Activated B cell treated with CpG ODN at 0.5 μM for 24 hours (primary cell): ENCODE measurements around the gene SERGEF. TPM values are rescaled to one million over a fixed set of nuclear protein-coding genes. Genes with fewer than 3 reads are reported as not detected.
A peak's percentile ranks its signal among the peaks of the same experiment; 100 is the strongest.

ENCODE experiments used
- ATAC-seq: fragments of 200-7000 bp; cut with Tn5 transposase; one replicate; pipeline ENCODE4 v1.10.0; 2021; ENCODE audit warnings: low read depth, mild to moderate bottlenecking, moderate library complexity
- CTCF ChIA-PET: fragments of 350-600 bp; sonication (Branson Sonifier 250); formaldehyde crosslinking; loops from one replicate; lab custom pipeline; 2021; ENCODE audit warnings: antibody characterized with exemption; lab: Charles Lee
- POLR2A ChIA-PET: fragments of 350-600 bp; sonication (Branson Sonifier 250); formaldehyde crosslinking; loops from one replicate; lab custom pipeline; 2021; ENCODE audit warnings: antibody characterized with exemption; lab: Charles Lee
- DNase-seq: peaks from one replicate; pipeline ENCODE4 v3.0.0; 2022
- H3K27ac Mint-ChIP-seq: one replicate; pipeline ENCODE4 v1.8.0; 2020; ENCODE audit warnings: mixed read lengths
- H3K27me3 Mint-ChIP-seq: one replicate; pipeline ENCODE4 v1.8.0; 2021; ENCODE audit warnings: mixed read lengths
- H3K36me3 Mint-ChIP-seq: one replicate; pipeline ENCODE4 v1.8.0; 2021; ENCODE audit warnings: low read depth, mixed read lengths
- H3K4me1 Mint-ChIP-seq: one replicate; pipeline ENCODE4 v1.8.0; 2021; ENCODE audit warnings: mixed read lengths
- H3K4me3 Mint-ChIP-seq: one replicate; pipeline ENCODE4 v1.8.0; 2020; ENCODE audit warnings: mild to moderate bottlenecking, mixed read lengths
- H3K9me3 Mint-ChIP-seq: one replicate; pipeline ENCODE4 v1.8.0; 2020; ENCODE audit warnings: mixed read lengths
- CTCF ChIP-seq: fragments of 200-600 bp; IDR thresholded peaks from one replicate; pipeline ENCODE4 v1.8.0; 2022; ENCODE audit warnings: antibody characterized with exemption, mild to moderate bottlenecking
- intact Hi-C: fragments of 100-400 bp; cut with micrococcal nuclease; formaldehyde crosslinking; loops from one replicate; pipeline ENCODE4 v1.15.1; 2024
- total RNA-seq: library from RNA; stranded (reverse); gene quantifications from 2 replicates; pipeline ENCODE4 v1.2.3, GENCODE V29; 2022

Gene SERGEF
- total RNA-seq, 1 donor from 2014 or later: 38.4 TPM

- Mint-ChIP-seq H3K4me1 (peaks cover 14% of the 10 kb centered on the region), H3K36me3 (peaks cover 2% of the 10 kb centered on the region), H3K27me3 (no peaks in the 10 kb centered on the region), H3K9me3 (no peaks in the 10 kb centered on the region), H3K27ac (no peak overlapping the region), H3K4me3 (no peak overlapping the region)
- DNase-seq: no peak
- CTCF ChIA-PET: no interaction called here
- ATAC-seq: no peak
- intact Hi-C loops: loop anchor here (10.0 kb wide), 2 partner anchors 218 to 708 kb away; partner anchors contain the start of genes IGSF22 and SAA4
- TF ChIP-seq CTCF: no peak
- POLR2A ChIA-PET: interaction anchor here (0.7 kb wide), 1 partner anchor 81 kb away, joined by 3 read pairs; no protein-coding TSS in a partner anchor
Observed at GRCh38 chr11:18016789-18017188, 3.9 kb upstream of the SERGEF start.

- ChIA-PET POLR2A (interaction anchor here (3.0 kb wide), 1 partner anchor 91 kb away, joined by 14 read pairs; the partner anchor contains the start of gene SAAL1), CTCF (interaction anchor here (1.8 kb wide), 1 partner anchor 100 kb away, joined by 7 read pairs; no protein-coding TSS in a partner anchor)
- Mint-ChIP-seq H3K9me3 (no peaks in the 10 kb centered on the region), H3K27ac (no peak overlapping the region), H3K4me3 (no peak overlapping the region), H3K27me3 (no peaks in the 10 kb centered on the region), H3K36me3 (peaks cover 2% of the 10 kb centered on the region), H3K4me1 (peaks cover 16% of the 10 kb centered on the region)
- intact Hi-C loops: loop anchor here (10.0 kb wide), 2 partner anchors 220 to 710 kb away; partner anchors contain the start of genes IGSF22 and SAA4
- no peak for TF ChIP-seq CTCF
- ATAC-seq (no peak), DNase-seq (no peak)
Observed at GRCh38 chr11:18014876-18015275, 2.0 kb upstream of the SERGEF start.

DNA sequence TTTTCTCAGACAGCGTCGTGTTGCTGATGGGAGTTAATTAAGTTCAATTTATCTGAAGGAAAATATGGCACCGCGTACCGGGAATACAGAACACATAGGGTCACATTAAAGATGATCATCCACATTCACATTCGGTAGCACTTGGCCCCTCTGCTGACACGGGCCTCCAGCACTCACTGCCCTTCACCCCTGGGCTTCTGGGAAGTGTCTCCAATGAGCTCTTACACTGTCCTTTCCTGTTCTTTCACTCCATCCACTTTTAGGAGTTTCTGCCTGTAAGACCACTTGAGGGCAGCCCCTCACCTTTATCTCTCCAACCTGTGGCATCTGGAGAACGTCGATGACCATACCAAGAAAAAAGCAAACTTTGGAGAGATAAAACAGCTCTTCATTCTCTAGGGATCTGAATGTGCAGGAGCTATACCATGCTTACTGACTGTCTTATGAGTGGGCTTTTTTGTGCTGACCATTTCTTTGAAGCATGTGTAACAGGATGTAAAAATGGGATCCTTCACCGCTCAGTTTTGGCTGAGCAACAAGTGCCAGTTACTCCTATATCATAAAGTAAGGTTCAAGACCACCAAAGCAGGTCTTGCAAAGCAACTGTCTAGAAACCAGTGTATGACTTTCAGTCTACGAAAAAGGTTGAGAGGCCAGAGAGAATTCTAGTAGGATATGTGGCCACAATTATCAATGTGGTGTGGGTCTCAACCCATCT, 1.1 kb upstream of the SERGEF start:
- H3K4me1 Mint-ChIP-seq: peaks cover 16% of the 10 kb centered on the region
- DNase-seq (no peak), ATAC-seq (no peak)
- H3K9me3 Mint-ChIP-seq: no peaks in the 10 kb centered on the region
- peaks cover 2% of the 10 kb centered on the region for H3K36me3 Mint-ChIP-seq
- ChIA-PET POLR2A (interaction anchor here (0.6 to 3.0 kb wide), 8 partner anchors 92 to 1764 kb away, joined by 3 to 14 read pairs (median 4); partner anchors contain the start of genes SAAL1 and TSG101), CTCF (interaction anchor here (1.0 to 1.8 kb wide), 3 partner anchors 66 to 101 kb away, joined by 3 to 7 read pairs (median 5); partner anchors contain the start of gene SAAL1)
- intact Hi-C loops: loop anchor here (1.0 to 10.0 kb wide), 11 partner anchors 23 to 1275 kb away; partner anchors contain the start of genes C11orf58, GTF2H1, HPS5 and IGSF22
- peak overlapping the region; percentile 100 for H3K4me3 Mint-ChIP-seq
- H3K27ac Mint-ChIP-seq: peak overlapping the region; percentile 99
- no peaks in the 10 kb centered on the region for H3K27me3 Mint-ChIP-seq
- no peak for TF ChIP-seq CTCF

- ChIA-PET CTCF (no interaction called here), POLR2A (interaction anchor here (0.7 to 3.0 kb wide), 6 partner anchors 8 to 1765 kb away, joined by 3 to 14 read pairs (median 4); partner anchors contain the start of gene SAAL1)
- DNase-seq (no peak), ATAC-seq (no peak)
- H3K36me3 Mint-ChIP-seq: peaks cover 7% of the 10 kb centered on the region
- peak overlapping the region; percentile 100 for H3K4me3 Mint-ChIP-seq
- H3K27ac Mint-ChIP-seq: peak overlapping the region; percentile 99
- H3K27me3 Mint-ChIP-seq: no peaks in the 10 kb centered on the region
- H3K4me1 Mint-ChIP-seq: peaks cover 16% of the 10 kb centered on the region
- TF ChIP-seq CTCF: no peak
- intact Hi-C loops: loop anchor here (2.0 to 10.0 kb wide), 7 partner anchors 22 to 1274 kb away; partner anchors contain the start of genes C11orf58, GTF2H1, HPS5 and IGSF22
- no peaks in the 10 kb centered on the region for H3K9me3 Mint-ChIP-seq
Observed at GRCh38 chr11:18012122-18012905, 533 bp downstream of the SERGEF start.
